SW480 (cell line): Measurements from ENCODE around the gene MAPK8.

ENCODE experiments used
- DNase-seq: peaks from one replicate; pipeline ENCODE4 v3.0.0-alpha.2; 2016; ENCODE audit warnings: low spot score

Gene MAPK8

DNA sequence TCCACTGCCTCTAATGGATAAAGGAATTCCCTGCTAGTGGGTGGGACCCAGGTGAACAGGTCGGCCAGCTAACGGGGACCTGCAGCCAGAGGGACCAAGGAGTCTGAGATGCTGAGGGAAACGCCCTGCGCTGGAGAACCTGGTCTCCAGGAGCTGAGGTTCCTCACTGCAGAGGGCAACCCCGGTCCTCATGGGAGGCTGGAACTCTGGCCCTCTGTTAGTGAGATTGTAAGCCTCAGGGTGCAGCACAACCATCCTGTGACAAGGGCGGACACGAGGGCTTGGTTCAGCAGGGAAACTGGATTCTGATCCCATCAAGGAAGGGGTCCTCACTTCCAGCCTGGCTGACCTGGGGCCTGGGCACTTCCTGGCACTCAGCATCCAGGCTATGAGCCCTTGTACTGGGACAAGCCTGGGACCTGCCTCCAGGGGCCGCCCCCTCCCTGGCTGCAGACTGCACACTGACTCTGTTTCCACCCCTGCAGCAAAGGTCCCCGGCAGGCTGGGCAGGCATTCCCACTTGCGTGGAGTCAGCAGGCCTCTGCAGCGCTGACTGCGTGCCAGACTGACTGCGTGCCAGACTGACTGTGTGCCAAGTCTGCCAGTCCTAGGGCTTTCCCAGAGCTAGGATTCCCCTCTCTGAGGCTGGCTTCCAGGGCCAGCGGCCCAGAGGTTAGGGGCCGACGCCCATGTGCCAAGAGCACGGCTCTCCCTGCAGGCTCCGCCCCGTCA lies 143.2 kb downstream of the MAPK8 start:
- DNase-seq: no peak

DNA sequence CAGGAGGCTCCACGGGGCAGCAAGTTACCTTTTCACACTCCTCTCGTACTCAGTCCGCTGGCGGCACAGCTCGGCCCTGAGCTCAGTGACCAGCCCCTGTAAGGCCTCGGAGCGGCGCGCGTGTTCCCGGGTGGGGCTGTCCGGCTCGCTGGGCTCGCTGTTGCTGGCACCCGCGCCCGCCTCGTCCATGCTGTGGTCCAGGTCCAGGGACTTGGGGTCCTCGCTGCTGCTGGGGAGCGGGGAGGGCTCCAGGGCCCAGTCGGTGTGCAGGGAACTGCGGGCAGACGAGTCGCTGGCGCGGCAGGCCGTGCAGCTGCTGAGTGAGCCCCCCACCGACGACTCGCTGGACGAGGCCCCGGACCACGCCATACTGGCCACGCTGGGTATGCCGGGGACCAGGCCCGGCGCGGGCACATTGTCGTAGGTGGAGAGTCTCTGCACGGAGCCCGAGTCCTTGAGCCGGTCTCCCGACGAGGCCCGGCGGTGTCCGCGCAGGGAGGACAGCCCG lies 143.8 kb downstream of the MAPK8 start:
- no peak for DNase-seq

DNA sequence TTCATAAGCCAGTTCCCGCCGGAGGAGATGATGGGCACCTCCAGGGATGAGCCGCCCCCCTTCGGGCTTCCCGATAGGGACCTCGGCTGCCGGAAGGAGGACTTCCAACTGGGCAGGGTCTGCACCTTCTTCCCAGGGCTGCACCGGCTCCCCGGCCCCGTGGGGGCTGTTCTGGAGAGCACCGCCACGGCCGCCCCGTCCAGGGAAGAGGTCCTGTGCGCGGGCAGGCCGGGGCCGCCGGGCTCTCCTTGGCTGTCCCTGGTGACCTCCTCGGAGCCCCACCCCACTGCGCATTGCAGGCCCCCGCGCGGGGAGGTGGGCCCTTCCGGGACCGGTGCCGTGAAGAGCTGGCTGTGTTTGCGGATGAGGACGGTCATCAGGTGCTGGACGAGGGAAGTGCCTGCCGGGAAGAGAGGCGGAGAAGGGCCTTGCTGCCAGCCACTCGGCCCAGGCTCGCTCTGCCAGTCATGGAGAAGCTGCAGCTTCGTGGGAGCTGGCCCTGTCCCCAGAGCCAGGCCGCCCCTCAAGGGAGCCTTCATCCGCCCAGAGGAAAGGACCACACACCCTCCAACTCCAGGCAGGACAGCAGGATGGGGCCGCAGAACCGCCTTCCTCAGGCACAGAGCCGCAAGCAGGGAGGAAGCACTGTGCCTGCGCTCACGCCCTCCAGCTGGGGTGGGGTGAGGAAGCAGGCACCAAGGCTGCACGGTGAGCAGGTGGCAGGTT lies 144.4 kb downstream of the MAPK8 start:
- no peak for DNase-seq

DNA sequence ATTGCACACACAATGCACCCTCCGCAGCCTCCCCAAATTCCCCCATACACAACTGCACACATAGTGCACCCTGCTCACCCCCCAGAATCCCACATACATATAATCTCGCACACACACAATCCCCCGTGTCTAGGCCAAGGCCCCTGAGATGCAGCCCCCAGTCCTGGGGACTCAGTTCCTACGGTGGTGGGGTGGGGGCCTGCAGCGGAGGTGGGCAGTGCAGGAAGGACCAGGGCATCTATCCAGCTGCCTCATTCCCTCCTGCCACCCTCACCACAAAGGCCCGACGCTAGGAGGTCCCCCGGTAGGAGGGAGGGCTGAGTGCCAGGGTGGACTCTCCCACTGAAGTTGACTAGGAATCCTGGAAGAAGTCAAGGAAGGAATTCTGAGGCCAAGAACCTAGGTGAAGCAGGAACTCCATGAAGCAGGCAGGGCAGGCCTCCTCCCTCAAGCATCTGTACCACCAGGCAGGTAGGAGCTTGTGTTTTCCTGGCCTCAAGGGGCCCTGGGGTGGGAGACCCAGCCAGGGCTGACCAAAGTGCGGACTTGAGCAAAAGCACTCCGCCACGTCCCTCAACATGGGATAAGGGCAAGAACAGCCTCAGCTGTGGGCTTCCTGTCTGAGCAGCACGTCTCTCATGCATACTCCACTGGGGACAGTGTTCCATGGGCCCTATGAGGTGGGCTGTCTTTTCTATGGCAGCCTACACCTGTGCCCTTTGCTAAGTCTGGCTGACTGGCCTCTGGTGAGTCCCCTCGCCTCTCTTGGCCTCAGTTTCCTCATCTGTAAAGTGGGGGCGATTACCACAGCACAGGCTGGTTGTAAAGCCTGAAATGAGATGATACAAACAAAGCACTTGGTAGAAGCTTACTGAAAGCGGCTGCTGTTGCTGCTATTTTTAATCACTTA lies 145.7 kb downstream of the MAPK8 start:
- DNase-seq: no peak

DNA sequence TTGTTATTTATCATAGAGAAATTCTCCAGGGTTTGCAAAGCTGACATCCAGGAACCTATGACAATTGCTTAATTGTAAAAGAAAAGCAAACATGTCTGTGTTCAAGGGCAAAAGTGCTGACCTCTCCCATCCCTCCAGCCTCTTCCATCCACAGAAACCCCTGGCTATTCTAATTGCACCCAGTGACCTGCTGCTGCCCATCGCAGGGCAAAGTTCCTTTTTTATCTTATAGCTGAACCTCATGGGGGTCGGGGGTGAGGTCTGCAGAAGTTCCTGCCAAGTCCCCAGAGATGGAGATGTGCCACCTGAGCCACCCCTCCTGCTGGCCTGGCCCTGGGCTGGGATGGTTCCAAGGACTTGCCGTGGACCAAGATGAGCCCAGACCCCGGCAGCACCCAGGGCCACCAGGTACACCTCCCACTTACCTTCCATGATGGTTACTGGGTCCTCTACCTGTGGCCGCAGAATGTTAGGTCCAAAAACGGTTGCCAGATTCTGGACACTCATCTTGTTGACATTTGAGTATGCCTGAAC lies 146.5 kb downstream of the MAPK8 start:
- no peak for DNase-seq

DNA sequence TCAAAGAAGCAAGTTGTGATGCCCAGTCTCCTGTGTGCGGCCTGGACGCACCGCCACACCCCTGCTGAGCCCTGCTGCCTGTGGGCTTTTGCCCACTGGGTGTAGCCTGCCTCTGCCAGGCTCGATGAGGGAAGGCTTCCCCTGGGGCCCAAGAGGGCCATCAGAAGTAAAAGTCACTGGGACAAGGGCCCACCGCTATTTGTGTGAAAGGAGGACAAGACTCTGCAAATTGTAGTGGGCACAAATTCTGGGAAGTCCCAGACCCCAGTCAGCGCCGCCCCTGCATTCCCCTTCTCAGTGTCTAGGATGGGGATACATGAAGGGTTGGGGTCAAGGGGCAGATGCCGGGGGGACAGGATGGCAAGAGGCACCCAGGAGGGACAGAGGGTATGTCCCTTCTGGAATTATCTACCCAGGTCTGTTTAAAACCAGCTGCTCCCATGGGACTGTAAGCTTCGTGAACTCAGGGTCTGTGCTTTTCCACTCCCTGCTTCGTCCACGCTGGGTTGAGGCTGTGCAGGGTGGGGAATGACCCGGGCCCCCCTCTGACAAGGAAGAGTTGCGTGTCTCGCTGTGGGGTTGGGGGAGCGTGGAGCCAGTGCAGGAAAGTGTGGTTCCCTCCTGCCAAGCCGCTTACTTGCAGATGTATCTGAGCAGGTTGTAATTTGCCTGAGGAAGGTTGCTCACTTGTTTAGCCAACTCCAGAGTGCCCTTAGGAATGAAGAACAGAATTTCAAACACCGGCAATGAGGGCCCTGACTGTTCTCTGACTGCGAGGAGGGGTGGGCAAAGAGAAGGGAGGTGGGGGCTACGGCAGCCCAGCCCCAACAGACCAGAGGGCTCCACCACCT lies 147.2 kb downstream of the MAPK8 start:
- no peak for DNase-seq

DNA sequence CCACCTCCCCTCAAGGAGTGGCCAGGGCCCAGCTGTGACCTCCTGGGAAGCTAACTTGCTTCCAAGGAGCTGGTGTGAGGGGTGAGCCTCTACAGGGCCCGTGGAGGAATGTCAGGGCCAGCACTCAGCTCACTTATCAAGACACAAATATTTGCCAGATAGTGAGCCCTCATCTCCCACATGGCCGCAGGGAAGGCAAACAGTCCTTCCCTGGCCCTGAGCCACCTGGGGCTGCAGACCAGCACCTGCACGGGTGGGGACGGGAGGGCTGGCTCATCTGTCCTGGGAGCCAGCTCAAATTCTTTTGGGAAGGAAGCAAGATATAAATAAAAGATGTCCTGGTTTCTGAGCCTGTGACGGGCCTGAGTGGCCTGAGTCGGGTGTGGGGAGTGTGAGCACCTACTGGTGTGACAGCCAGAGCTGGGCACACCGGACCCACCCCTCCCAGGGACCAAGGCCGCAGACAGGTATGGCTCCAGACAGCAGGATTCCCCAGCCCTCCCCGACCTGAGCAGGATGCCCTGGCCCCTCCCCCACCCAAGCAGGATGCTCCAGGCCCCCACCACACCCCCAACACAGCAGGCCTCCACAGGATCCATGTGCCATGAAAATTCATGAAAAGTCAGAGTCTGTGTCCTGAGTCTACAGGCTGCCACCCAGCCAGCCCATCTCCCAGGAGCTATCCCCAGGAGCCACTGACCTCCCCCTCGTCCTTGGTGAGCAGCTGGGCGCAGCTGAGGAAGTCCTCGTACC lies 148.0 kb downstream of the MAPK8 start:
- no peak for DNase-seq

DNA sequence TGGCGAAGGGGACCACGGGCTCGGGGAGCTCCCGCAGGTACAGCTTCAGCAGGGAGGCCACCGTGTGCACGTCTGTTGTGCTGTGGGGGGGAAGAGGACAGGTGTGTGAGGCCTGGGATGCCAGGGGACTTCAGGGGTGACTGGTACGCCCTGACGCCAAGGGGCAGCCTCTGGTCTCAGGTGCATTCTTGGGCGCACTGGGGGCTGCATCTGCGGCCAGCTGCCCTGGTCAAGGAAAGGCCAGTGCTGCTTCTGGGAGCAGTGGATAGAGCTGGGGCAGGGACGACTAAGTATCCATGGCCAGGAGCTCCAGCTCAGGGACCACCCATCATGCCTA lies 148.5 kb downstream of the MAPK8 start:
- no peak for DNase-seq

DNA sequence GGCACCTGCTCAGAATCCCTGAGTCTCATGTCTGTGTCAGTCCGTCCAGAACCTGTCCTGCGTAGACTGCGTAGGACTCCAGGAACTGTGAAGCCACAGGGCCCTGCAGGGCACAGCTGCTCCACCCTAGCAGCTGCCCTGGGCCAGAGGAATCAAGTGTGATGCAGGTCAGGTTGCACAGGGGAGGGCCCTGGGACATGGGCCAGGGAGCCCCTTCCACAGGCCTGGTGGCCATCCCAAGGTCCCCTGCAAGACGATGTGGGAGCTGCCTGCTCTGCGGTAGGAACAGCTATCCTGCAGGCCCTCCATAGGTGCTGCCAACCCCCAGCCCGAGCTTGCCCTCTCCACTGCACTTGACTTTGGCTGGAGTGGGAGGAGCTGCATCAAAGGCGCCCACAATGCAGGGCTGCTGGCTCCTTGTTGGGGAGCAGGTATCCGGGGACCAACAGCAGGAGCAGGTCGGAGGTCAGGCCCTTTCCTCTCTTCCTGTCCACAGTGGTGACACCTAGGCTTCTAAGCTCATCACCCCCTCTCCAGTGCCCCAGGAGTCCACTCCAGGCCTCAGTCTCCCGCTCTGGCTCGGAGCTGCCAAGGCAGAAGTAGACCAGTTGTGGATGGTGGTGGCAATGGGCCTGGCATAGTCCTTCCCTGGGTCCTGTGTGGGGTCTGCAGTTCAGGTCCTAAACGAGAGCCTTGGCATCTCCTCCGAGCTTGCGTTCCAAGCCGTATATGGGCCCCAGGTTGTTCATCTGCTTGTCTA lies 149.1 kb downstream of the MAPK8 start:
- DNase-seq: no peak

DNA sequence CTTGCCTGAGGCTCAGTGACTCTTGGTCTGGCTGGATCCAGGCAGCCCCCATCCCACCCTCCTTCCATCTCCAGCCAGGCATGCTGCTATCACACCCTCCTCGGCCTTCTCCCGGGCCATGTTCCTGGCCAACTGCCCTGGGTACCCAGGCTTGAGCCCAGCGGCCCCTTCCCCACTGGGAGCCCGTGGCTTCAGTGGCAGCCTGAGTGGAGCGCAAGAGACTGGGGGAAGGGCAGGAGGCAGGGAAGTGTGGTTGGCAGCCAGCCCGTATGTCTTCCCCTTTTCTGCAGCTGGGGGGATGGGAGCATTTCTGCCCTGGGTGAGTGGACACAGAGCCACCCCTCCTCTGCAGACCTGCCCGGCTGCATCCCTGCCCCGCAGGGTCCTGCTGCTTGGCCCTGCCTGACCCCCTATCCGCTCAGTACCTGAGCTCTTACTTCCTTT lies 149.9 kb downstream of the MAPK8 start:
- DNase-seq: no peak

DNA sequence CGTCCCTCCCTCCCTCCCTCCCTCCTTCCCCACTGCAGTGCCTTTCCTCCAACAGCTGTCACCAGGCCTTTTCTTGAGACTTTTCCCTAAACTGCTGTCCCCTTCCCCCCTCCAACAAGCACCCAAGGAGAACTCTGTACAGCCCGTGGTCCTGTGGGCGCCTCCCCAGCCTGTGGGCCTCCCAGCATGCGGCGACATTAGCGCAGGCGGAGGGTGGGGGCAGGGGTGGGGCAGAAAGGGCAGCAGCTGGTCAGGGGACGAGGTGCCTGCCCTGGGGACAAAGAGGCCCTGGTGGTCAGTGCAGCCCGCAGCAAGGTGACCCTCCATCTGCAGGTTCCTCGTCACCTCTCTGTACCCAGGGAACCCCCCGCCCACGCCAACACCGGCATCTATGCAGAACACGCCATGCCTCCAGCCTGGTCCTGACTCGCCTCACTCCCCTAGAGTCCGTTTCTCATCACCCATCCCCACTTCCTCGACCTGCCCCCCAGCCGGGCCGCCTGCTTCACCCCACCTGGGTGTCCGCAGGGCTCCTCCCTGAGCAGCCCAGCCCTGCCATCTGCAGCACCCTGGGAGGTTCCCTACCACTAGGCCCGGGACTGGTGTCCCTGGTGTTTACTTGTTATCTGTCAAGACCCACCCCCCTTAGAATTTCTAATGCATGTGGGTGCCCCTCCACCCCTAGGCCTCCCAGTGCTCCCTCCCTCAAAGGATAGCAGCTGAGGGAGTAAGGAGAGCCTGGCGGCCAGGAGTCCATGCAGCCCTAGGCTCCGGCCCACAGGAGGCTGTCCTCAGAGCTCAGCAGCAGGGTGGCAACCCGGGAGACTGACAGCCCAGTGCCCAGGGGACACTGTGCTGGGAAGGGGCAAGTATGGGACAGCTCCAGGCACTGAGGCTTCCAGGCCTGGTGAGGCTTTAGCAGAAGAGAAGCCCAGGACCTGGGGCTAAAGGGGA lies 150.6 kb downstream of the MAPK8 start:
- no peak for DNase-seq

DNA sequence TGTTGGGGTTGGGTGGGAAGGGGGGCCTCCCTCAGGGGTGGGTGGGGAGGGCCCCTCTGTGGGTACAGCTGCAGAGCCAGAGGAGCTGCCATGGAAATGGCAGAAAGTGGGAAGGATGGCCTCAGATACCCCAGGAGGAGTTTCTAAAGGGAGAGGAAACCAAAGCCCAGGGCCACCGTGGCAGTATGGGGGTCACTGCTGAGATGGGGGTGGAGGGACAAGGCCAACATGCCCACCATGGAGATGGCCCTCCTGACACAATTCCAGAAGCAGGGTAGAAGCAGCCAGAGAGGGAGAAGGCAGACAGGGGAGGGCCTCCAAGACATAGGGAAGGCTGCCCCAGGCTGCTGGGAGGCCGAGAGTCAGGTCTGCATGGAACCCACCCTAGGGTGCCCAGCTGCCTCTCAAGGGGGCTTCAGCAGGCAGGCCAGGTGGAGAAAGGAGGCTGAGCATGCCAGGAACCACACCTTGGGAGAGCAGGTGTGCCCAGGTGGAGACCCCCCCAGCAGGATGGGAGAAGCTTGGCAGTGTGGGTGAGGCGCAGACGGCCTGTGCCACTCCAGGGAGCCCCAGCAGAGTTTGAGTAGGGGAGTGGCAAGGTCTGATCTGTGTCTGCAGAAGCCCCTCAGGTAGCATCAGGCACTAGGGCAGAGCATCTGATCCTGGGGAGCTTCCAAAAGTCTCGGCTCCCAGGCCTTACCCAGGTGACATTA lies 151.6 kb downstream of the MAPK8 start:
- no peak for DNase-seq

DNA sequence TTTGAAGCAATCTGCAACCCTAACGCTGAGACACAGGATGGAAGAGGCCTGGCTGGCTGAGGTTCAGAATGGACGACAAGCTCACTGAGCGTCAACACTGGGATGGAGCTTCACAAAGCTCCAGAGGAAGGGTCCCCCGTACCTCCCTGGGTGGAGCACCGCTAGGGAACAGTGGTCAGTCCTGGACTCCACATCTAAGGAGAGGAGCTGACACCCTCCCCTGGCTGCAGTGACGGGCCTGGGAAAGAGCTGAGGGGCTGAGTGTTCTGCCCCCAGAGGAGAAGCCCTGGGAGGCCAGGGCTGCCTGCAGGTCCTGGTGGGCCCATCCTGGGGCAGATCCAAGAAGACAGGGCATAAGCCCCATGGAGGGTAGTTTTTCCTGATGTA lies 152.2 kb downstream of the MAPK8 start:
- DNase-seq: no peak

DNA sequence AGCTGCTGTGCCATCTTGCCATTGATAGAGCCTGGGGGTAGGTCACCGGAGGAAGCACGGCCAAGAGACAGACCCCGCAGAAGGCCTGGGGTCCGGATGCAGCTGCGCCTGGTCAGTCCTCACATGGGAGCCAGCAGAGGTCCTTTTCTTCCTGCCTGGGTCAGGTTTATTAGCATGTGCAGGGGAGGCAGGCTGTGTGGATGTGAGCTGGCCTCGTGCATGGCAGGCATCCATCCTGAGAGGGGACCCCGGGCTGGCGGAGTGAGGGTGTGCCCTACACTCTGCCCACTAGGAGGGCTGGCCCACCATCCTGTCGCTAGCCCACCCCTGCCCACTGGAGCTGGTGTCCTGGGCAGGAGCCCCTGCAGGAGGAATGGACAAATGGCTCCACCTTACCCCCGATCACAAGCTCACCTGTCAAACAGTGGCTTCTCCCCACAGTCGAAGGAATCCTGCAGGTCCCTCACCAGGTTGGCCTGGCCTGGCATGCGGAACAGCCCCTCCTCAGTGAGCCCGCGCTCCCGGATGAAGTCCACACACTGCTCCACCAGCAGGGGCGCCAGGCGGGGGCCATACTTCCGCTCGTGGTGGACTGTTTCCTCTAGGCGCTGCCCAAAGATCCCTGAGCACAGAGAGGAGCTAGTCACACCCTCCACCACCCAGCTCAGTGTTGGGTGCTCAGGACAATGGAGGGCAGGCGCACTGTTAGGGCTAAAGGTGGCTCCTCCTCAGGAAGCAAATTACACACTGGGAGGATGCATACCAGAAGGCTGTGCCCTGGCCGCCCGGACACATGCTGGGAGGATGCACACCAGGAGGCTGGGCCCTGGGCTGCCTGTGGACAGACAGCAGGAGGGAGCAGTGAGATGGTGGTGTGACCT lies 153.0 kb downstream of the MAPK8 start:
- DNase-seq: no peak

DNA sequence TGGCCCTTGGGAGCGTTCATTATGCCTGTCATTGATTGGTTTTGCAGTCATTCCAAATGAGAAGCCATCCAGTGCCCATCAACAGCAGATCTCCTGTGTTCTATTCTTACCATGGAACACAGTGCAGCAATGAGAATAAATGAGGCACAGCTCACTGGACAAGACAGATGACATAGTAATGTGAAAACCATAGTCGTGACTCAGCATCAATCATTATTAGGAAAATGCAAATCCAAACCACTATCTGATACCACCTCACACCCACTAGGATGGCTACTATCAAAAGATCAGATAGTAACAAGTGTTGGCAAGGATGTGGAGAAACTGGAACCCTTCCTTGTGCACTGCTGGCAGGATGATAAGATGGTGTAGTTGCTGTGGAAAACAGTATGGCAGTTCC lies 153.7 kb downstream of the MAPK8 start:
- DNase-seq: no peak

DNA sequence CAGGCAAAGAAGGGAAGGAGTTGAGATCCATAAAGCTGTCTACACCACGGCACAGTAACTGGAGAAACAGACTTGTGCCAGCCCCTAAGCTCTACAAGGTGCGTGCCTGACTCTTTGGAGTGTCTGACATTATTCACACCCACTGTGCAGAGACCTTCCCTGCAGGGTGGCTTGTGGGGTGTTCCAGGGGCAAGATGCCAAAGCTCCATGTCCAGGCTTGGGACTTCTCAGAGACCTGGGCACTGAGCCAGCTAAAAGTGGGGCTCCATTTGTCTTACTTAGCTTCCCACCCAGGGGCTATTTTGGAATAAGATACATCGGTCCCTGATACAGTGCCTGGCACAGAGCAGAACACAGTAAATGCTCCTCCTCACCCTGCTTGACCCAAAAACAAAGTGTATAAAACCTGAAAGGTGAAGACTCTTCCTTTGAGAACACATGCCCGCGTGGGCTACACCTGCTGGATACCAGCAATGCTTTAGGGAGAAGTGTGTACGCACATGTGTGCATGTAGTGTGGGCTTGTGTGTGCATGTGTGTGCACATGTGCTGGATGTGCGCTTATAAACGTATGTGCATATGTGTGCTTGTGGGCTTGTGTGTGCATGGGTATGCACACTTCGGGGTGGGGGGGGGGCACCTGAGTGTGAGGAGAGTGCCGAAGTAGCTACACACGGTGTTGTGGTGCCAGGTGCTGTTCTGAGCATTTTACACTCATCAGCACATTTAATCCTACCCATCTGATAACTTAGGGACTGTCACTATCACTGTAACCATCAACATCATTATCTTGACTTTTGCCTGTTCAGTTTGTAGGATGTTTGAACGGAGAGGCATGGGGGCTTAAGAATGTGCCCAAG lies 155.4 kb downstream of the MAPK8 start:
- no peak for DNase-seq
